GM18517 (cell line): ENCODE data around the gene CDR2.
"Not testable (repeated sequence)": the region's sequence is repeated elsewhere in the genome, so short reads cannot be mapped to it uniquely, and the experiment has no call there.

Experiments used
- ATAC-seq: cut with Tn5 transposase; IDR thresholded peaks from one replicate; pipeline ENCODE4 v1.9.1; 2021; ENCODE audit warnings: mild to moderate bottlenecking, moderate library complexity; ENCODE audit not compliant: unreplicated experiment

CDR2 gene

DNA sequence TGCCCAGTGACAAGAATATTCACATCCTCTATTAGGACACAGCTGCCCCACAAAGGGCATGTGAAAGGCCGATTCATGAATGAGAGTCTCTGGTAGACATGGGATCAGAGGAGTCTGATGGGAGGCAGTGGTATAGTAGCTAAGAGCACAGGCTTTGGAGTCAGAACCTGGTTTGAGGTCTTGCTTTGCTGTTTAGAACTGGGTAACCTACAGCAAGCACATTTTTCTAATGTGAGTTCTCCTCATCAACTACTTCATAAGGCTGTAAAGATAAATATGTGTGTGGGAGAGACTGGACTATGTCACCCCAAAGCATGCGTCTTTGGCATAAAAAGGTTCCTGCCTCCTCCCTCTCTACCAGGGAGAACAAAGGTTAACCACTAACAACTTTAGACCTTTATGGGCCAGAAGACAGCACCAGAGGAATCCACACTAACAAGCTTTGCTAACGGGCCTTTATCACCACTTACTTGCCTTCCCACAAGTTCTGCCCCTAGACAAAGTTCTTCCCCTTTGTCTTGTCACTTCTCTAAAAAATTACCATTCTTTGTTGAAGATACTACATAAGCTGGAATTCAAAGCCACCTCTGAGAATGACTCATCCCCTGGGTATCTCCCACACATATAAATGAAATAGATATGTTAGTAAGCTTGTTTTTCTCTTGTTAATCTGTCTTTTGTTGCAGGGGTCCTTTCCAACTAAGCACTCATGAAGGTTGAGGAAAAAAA lies 21.1 kb downstream of the CDR2 start:
- no peak for ATAC-seq

DNA sequence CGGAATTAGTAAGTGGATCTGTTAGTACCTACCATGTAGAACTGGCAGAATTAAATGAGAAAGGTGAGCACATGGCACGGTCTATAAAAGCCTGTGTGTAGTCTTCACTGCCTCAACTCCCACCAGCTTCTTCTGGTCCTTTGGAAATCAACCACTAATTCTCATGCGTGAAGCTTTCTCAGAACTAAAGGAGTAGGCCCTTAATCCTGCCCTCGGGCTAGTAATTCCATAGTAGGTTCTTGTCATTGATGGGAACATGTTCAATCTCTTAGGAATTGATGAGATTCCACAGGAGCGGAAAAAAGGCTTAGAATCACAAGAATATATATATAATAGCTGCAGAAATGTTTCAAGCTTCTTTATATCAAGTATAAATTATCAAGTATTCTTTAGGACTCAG lies 21.7 kb downstream of the CDR2 start:
- no peak for ATAC-seq

DNA sequence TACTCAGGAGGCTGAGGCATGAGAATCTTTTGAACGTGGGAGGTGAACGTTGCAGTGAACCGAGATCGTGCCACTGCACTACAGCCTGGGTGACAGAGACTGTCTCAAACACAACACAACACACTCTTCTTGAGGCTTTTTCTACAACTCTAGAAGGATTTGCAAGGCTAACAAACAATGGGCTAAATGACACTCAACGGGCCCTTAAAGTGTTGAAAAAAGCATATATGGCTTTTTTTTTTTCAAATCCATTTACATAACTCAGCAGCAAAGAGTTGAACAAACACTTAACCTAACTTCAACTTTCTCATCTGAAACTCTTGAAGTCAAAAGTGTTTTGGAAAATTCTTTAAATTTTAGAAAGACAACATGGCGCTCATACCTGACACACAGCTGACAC lies 22.3 kb downstream of the CDR2 start:
- no peak for ATAC-seq

DNA sequence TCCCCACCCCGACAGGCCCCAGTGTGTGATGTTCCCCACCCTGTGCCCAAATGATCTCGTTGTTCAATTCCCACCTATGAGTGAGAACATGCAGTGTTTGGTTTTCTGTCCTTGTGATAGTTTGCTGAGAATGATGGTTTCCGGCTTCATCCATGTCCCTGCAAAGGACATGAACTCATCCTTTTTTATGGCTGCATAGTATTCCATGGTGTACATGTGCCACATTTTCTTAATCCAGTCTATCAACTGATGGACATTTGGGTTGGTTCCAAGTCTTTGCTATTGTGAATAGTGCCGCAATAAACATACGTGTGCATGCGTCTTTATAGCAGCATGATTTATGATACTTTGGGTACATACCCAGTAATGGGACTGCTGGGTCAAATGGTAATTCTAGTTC lies 23.4 kb downstream of the CDR2 start:
- not testable (repeated sequence) for ATAC-seq

DNA sequence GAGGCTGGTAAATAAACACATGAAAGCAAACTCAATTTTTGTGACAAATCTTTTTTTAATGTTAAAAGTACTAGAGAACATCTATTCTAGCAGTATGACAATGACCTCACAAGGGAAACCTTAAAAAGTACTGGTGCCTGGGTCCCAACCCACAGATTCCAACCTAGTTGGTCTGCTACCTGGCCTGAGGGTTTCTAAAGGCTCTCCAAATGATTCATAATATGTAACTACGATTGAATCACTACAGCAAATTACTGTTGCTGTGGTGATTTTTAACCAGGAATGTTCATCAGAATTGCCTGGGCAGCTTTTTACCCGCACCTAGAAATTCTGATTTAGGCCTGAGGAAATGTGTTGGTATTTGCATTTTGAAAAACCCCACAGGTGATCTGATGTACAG lies 26.1 kb downstream of the CDR2 start:
- ATAC-seq = no peak

DNA sequence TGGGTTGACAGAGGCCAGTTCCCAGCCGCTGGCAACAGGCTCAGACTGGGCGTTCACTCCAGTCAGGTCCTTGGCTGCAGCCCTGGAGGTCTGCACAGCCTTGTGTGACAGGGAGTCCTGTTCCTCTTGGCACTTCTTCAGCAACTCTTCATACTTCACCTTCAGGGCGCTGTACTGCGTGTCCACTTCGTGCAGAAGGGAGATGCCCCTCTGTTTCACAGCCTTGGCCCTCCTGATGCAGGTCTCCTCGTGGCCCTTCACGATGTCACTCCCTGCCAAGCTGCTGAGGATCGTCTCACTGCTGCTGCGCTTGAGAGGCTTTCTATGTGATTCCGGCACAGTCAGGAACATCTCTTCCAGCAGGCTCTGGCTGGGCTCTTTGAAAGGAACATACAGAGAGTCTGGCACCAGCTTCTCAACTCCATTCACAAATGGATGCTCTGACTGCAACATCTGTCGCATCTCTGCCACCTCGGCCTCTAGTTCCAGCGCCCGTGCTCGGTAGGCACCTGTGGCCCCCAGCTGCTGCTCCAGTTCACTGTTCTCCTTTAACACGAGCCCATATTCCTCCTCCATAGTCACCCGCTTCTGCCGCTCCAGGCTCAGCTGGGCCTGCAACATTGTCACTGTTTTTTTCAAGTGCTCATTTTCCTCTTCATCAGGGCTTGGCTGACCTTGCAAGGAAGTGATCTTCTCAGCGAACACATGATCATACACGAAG lies 27.2 kb downstream of the CDR2 start:
- ATAC-seq = no peak

DNA sequence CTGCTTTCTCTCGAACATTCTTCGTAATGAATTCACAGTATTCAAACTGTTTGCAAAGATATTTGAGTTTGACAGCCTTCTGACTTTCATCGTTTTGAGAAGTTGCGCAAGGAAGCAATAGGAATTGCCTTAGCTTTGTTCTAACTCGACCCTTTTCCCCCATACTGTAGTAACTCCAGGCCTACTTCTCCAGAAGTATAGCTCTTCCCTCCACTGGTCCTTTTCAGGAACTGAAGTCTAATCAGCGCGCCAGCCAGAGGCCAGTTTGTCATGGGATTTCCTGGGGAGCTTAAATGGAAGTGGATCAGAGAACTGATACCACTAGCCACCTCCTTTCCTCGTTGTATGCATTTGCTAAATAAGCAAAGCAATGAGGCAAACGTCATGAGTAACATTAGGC lies 27.9 kb downstream of the CDR2 start:
- ATAC-seq = no peak

DNA sequence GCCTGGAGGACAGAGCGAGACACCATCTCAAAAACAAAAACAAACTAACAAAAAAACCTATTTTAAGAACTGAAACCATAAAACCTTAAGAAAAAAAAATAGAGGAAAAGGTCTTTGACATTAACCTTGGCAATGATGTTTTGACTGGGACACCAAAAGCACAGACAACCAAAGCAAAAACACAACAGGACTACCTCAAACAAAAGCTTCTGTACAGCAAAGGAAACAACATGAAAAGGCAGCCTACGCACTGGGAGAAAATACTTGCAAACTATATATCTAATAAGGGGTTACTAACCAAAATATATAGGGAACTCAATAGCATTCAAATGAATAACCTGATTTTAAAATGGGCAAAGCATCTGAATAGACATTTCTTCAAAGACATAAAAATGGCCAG lies 32.3 kb downstream of the CDR2 start:
- ATAC-seq = no peak

DNA sequence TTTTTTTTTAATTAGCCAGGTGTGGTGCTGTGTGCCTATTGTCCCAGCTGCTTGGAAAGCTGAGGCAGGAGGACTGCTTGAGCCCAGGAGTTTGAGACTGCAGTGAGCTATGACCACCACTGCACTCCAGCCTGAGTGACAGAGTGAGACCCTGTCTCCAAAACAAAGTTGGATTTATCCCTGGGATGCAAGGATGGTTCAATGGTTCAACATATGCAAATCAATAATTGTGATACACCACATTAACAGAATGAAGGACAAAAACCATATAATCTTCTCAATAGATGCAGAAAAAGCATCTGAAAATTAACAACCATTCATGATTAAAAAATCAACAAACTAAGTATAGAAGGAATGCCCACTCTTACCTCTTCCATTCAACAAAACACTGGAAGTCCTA lies 33.5 kb downstream of the CDR2 start:
- ATAC-seq = no peak

DNA sequence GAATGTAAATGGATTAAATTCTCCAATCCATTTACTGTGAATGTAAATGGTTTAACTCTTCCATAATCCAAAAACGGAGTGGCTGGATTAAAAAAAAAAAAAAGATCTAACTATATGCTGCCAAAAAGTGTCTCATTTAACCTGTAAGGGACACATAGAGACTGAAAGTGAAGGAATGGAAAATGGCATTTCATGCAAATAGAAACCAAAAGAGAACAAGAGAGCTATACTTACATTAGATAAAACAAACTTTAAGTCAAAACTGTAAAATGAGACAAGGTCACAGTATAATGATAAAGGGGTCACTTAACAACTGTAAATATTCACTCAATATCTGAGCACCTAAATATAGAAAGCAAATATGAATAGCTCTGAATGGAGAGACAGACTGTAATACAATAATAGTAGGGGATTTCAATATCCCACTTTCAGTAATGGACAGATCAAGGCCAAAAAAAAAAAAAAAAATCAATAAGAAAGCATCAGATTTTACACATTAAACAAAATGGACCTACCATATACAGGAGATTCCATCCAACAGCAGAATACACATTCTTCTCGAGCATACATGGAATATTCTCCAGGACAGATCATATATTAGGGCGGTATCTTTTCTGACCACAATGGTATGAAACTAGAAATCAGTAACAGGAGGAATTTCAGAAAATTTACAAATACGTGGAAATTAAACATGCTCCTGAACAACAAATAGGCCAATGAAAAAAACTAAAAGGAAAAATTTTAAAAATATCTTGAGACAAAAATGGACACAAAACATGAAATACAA lies 36.4 kb downstream of the CDR2 start:
- ATAC-seq = no peak

DNA sequence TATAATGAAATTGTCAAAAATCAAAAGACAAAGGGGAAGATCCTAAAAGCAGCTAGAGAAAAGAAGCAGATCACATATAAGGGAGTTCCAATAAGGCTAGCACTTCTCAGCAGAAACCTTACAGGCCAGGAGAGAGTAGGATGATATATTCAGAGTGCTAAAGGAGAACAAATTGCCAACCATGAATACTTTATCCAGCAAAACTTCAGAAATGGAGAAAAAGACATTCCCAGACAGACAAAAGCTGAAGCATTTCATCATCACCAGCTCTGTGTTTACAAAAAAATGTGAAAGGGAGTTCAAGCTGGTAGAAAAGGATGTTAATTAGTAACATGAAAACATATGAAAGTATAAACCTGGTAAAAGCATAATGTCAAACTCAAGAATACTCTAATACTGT lies 37.4 kb downstream of the CDR2 start:
- ATAC-seq = no peak

DNA sequence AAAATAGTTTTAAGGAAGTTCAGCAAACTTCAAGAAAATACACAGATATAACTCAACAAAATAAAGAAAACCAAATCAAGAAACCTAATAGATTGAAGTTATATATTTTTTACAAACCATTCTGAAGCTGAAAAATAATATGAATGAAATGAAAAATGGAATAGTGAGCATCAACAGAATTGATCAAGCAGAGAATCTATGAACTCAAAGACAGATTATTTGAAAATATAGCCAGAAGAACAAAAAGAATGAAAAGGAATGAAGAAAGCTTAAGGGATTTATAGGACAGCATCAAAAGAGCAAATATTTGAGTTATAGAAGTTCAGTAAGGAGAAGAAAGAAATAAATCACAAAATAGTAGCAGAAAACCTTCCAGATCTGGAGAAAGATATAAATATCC lies 37.8 kb downstream of the CDR2 start:
- no peak for ATAC-seq

DNA sequence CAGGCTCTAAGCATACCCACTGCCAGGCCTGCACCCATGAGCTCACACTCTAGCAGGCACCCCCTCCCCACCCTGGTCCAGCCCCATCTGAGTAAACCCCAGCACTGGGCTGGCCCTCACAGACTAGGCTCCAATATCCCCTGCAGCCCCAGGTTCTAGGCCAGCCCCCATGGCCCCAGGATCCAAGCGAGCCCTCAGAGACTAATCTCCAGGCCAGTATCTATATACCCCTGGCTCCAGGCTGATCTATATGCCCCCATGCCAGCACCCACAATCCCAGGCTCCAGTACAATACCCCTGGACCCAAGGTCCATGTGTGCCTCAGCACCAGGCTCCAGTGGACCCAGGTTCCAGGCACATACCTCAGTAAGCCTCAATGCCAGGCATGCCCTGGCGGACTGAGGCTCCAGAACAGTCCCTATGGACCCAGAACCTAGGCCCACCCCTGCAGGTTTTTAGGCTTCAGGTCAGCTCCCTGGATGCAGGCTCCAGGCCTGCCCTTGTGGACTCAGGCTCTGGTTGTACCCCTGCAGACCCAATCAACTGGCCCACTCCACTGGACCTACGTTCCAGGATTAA lies 38.7 kb downstream of the CDR2 start:
- ATAC-seq = no peak

DNA sequence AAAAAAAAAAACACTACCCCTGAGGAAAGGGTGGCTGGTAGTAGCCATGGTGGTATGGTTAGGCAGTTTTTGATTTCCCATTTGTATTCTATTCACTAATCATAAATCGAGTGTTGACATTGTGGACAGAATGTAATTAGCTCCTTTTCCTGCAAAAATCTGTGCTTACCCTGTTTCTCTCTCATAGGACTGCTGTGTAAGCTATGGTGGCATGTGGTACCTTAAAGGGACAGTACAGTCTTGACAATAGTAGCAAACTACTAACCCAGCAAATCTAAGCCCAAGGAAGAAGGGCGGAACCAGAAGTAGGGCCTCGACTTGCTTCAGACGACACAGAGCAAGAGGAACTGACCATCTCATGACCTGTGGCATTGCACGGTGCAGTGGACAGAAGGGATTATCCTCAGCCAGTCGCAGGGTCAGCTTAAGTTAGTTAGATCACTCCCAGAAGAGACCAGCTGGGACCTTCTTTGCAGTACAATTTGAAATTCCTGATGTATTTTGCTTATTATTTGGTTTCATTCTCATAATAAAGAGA lies 40.9 kb downstream of the CDR2 start:
- no peak for ATAC-seq

DNA sequence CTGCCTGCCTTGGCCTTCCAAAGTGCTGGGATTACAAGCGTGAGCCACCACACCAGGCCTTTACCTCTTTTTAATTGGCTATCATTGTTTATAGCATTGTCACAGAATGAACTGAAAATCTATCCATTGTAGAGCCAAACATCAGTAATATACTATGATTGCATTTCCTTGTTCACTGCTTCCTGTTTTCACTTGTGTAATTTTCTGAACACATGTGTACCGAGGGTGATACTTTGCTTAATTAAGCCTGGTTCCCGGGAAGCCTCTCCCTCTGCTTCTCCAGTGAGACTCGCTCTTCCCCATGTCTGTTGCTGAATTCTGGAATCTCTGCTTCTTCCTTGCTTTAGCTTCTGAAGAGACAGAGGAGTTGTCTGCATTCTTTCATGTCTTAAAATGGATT lies 44.1 kb downstream of the CDR2 start:
- no peak for ATAC-seq

DNA sequence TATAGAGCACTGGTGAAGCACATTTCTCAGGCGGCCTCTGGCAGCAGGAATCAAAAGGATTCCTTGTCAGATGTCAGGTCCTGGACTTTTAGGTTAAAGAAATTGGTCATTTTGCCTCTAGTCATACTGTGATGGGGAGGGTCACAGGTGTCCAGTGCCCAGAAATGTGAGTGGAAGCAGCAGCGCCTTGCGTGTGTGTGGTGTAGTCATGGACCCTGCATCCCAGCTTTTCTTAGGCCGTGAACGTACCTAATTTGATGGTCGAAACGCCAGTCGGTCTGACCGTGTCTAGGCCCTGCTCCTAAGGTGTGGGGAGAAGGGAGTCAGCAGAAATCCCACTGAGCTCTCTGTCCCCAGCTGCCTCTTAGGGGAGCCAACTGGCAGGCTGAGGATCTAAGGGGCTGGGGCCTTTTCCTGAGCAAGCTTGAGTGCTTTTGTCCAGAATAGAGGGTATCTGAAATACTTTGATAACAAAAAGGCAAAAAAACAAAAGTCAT lies 45.2 kb downstream of the CDR2 start:
- ATAC-seq = no peak

DNA sequence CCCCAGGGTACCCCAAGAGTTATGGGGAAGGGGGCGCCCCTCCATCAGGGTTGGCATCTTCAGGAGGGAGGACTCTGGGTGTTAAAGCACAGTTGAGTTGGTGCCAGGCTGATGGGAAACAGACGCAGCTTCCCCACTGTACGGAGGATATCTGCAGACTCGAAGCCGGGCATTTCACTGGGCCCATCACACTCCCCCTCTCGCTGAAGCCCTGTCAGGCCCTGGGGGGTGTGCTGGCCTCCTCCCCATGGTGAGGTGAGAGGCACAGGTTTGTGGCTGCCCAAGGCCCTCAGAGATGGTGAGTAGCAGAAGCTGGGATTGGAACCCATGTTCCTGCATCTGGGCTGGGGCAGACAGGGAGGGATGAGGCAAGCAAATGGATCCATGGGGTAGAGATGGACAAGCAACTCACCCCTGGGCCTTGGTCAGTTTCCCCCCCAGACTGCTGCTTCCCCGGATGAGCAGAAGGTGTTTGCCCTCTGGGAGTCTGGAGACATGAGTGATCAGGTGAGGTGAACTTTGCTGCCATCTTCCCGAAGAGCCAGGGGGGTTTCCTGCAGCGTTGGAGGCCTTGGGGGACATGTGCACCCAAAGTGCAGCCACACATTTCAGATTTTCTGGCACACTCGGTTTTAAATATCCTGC lies 46.2 kb downstream of the CDR2 start:
- ATAC-seq = no peak

DNA sequence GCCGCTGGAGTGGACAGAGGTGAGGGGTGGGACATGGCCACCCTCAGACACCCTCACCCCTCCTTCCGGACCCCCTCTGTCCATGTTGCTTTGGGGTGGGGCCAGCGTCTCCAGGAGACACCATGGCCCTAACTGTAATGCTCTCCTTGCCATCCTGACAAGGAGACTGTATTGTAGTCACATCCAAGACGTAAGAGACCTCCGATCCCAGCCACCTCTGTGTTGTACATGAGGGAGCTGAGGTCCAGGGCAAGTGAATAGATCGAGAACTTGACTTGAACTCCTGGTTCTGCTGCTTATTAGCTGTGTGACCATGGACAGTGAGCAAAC lies 47.0 kb downstream of the CDR2 start:
- no peak for ATAC-seq

DNA sequence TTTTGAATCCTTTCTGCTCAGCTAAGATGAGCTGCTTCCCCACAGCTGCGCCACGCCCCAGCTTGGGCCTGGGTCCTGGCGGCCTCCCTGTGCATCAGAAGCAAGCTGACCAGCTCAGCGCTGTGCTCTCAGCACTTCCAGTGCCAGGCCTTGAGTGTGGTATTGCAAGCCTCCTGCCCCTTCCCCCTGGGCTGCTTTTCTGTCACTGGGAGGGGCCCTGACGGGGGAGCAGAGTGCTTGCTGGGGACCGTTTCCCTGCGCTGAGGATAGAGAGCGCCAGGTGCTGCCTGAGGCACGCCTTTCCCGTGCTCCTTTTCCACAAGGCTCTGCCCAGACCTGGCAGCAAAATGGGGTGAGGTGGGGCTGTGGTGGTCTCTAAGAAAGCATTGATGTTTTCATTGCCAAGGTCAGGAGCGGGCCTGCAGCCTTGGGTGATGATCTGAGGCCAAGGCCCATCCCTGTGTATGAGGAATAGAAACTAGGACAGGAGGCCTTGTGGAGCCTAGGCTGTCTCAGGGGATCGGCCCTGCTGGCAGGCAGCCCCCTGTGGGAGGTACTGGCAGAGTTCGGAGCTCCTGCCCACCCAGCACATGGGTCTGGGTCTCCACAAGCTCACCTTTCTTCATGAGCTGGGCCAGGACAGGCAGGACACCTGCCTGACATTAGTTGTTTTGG lies 47.5 kb downstream of the CDR2 start:
- no peak for ATAC-seq

DNA sequence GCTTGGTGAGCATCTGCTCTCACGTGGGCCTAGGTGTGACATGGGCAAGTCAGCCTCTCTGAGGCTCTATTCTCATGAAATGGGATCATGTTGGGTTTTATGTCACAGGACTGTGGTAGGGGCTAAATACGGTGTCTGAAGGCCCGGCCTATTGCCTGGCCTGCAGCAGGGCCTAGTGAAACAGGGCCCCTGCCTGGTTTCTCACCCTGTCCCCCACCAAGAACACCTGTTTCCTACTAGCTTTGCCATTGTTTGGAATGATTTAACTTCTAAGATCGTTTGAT lies 48.1 kb downstream of the CDR2 start:
- no peak for ATAC-seq
